Aorta (tissue), 5 donors: Measurements from ENCODE around the gene TBC1D32. TPM values are rescaled to one million over a fixed set of nuclear protein-coding genes. Genes with fewer than 3 reads are reported as not detected.
"Not testable (repeated sequence)": the region's sequence is repeated elsewhere in the genome, so short reads cannot be mapped to it uniquely, and the experiment has no call there.

Experiments
- ATAC-seq: fragments of 200-7000 bp; cut with Tn5 transposase; one replicate; pipeline ENCODE4 v1.9.1; 2022; ENCODE audit warnings: moderate library complexity; ENCODE audit not compliant: low FRiP score
- DNase-seq, 2 donors: peaks; one replicate each; pipeline ENCODE4 v3.0.0-alpha.2; 2020
- H3K27ac ChIP-seq, 2 donors: one replicate each; pipeline ENCODE4 v1.5.1; 2013; ENCODE audit warnings: low read length in 2 of 2, mild to moderate bottlenecking in 2 of 2, moderate library complexity in 2 of 2, control low read depth in 1 of 2, inconsistent platforms in 1 of 2, low read depth in 1 of 2
- H3K27me3 ChIP-seq, 2 donors: one replicate each; pipeline ENCODE4 v1.6.1; 2013; ENCODE audit warnings: control low read depth in 1 of 2, low read length in 1 of 2, mild to moderate bottlenecking in 1 of 2, moderate library complexity in 1 of 2; ENCODE audit not compliant: insufficient read depth in 2 of 2, control insufficient read depth in 1 of 2
- H3K36me3 ChIP-seq, 2 donors: one replicate each; pipeline ENCODE4 v1.6.1; 2013; ENCODE audit warnings: control low read depth in 1 of 2, low read length in 1 of 2, mild to moderate bottlenecking in 1 of 2; ENCODE audit not compliant: insufficient read depth in 2 of 2, control insufficient read depth in 1 of 2
- H3K4me1 ChIP-seq, 2 donors: one replicate each; pipeline ENCODE4 v1.6.1; 2013; ENCODE audit warnings: low read length in 2 of 2, control low read depth in 1 of 2, mild to moderate bottlenecking in 1 of 2, moderate library complexity in 1 of 2; ENCODE audit not compliant: insufficient read depth in 2 of 2, control insufficient read depth in 1 of 2
- H3K4me3 ChIP-seq, 2 donors: one replicate each; pipeline ENCODE4 v1.5.1; 2013; ENCODE audit warnings: low read length in 2 of 2, control low read depth in 1 of 2, mild to moderate bottlenecking in 1 of 2
- H3K9me3 ChIP-seq: one replicate; pipeline ENCODE4 v1.6.1; 2013; ENCODE audit warnings: mild to moderate bottlenecking, low read length; ENCODE audit not compliant: control insufficient read depth
- WGBS, 2 donors: extraction: QIAGEN DNeasy Blood & Tissue Kit; methylation state at CpG; one replicate each; pipeline ENCODE4 v1.1.7; 2013; 5-methylcytosine and 5-hydroxymethylcytosine counted together
- intact Hi-C, 2 donors: fragments of 100-400 bp; cut with DNase I; formaldehyde crosslinking; loops; one replicate each; pipeline versions ENCODE4 v1.14.2 to v1.15.0; 2022
- polyA plus RNA-seq, 2 donors: library from polyadenylated mRNA; stranded (reverse); fragments of 200-250 nt; gene quantifications; one replicate each; pipeline ENCODE4 v1.2.3, GENCODE V29; 2013
- total RNA-seq, 2 donors: library from RNA; stranded (reverse); fragmentation: NEBNext Ultra II Directional; extraction: Animal tissue kit (Norgen Biotek cat#: 25700); gene quantifications; one replicate each; pipeline ENCODE4 v1.2.1, GENCODE V29; 2021
- donor health status: healthy with polysubstance abuse.
- donor health status: Bipolar disorder and iron deficiency.
- donor health status: DM: no; HTN: no; CAD: no.
- donor health status: DM: no; HTN: no; CAD: no.
- donor health status: DM: yes; HTN: yes; CAD: no.

Gene TBC1D32
- total and polyA plus RNA-seq, 4 donors: 0.13 to 7.5 (median 3.3) TPM

DNA sequence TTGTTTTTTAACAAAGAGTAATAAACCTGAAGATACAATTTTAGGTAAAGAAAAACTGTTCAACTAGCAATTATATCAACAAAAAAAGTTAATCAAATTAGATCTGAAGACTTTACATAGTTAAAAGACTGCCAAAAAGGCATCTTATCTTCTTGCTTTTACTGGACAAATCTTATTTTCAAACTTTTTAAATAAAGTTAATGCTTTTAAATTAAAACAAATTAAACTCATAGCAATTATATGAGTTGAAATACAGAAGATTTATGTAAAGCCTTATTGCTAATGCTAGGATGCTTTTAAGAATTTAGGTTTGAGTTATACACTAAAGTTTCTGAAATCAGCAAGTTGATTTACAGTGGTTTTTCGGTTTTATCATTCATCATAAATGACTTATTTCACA lies 227.3 kb downstream of the TBC1D32 start:
- no peak for ATAC-seq
- no peak overlapping the region for H3K4me3 ChIP-seq
- H3K27ac ChIP-seq: no peak overlapping the region
- no peaks in the 10 kb centered on the region for H3K36me3 ChIP-seq
- no peak for DNase-seq
- no peaks in the 10 kb centered on the region for H3K4me1 ChIP-seq
- H3K9me3 ChIP-seq: no peaks in the 10 kb centered on the region
- 51 to 71% methylated on average over 1 of the region's 1 CpG for WGBS, 2 donors
- no peaks in the 10 kb centered on the region for H3K27me3 ChIP-seq
- intact Hi-C loops: no loop called here

GRCh38 chr6:121105461-121105860 lies 228.8 kb downstream of the TBC1D32 start:
- Histone ChIP-seq H3K27me3 (no peaks in the 10 kb centered on the region), H3K4me3 (no peak overlapping the region), H3K27ac (no peak overlapping the region), H3K4me1 (no peaks in the 10 kb centered on the region), H3K9me3 (no peaks in the 10 kb centered on the region), H3K36me3 (no peaks in the 10 kb centered on the region)
- ATAC-seq: no peak
- DNase-seq: no peak
- 72 to 77% methylated on average over 4 of the region's 4 CpGs for WGBS, 2 donors
- intact Hi-C loops: no loop called here

- ATAC-seq (no peak), DNase-seq (no peak)
- H3K27me3 ChIP-seq: no peaks in the 10 kb centered on the region
- H3K4me1 ChIP-seq: no peaks in the 10 kb centered on the region
- H3K4me3 ChIP-seq: no peak overlapping the region
- intact Hi-C loops: no loop called here
- H3K9me3 ChIP-seq: no peaks in the 10 kb centered on the region
- H3K27ac ChIP-seq: no peak overlapping the region
- H3K36me3 ChIP-seq: no peaks in the 10 kb centered on the region
Measured at GRCh38 chr6:121093928-121094327, 240.4 kb downstream of the TBC1D32 start.

DNA sequence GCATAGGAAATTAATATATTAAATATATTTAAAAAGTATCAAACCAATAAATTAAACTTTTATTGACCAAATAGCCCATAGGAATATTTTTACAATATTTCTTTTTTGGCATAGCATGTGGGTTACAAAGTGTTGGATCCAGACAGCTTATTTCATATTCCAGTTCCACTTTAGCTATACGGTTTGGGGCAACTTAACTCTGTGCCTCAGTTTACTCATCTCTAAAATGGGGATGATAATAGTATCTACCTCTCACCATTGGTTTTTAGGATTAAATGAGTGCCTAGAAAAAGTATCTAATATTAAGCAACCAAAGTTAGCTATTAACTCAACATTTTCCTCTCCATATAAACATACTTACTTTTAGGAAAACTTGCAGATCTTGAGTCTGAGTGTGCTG lies 243.8 kb downstream of the TBC1D32 start:
- H3K9me3 ChIP-seq: no peaks in the 10 kb centered on the region
- H3K4me3 ChIP-seq: no peak overlapping the region
- H3K36me3 ChIP-seq: no peaks in the 10 kb centered on the region
- ATAC-seq: no peak
- H3K27me3 ChIP-seq: no peaks in the 10 kb centered on the region
- no peaks in the 10 kb centered on the region for H3K4me1 ChIP-seq
- H3K27ac ChIP-seq: no peak overlapping the region
- WGBS, 2 donors: 79 to 83% methylated on average over 1 of the region's 1 CpG
- DNase-seq: no peak
- intact Hi-C loops: no loop called here

GRCh38 chr6:121086876-121087275 lies 247.4 kb downstream of the TBC1D32 start:
- Histone ChIP-seq H3K27me3 (no peaks in the 10 kb centered on the region), H3K9me3 (no peaks in the 10 kb centered on the region), H3K36me3 (no peaks in the 10 kb centered on the region), H3K4me1 (no peaks in the 10 kb centered on the region), H3K4me3 (no peak overlapping the region), H3K27ac (no peak overlapping the region)
- WGBS, 2 donors: 59 to 62% methylated on average over 3 of the region's 3 CpGs
- intact Hi-C loops: no loop called here
- DNase-seq (no peak), ATAC-seq (no peak)

GRCh38 chr6:121076119-121076518 lies 258.2 kb downstream of the TBC1D32 start:
- 88 to 91% methylated on average over 3 of the region's 3 CpGs for WGBS, 2 donors
- H3K4me1 ChIP-seq: no peaks in the 10 kb centered on the region
- intact Hi-C loops: no loop called here
- H3K27ac ChIP-seq: no peak overlapping the region
- DNase-seq (no peak), ATAC-seq (no peak)
- no peaks in the 10 kb centered on the region for H3K27me3 ChIP-seq
- no peaks in the 10 kb centered on the region for H3K36me3 ChIP-seq
- H3K4me3 ChIP-seq: no peak overlapping the region
- no peaks in the 10 kb centered on the region for H3K9me3 ChIP-seq

DNA sequence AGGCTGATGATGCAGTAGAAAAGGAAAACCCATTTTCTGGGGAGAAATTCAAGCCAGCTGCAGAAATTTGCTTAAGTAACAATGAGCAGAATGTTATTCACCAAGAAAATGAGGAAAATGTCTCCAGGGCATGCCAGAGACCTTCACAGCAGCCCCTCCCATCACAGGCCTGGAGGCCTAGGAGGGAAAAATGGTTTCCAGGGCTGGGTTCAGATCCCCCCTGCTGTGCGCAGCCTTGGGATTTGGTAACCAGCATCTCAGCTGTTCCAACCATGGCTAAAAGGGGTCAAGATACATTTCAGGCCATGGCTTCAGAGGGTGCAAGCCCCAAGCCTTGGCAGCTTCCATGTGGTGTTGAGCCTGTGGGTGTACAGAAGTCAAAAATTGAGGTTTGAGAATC lies 265.5 kb downstream of the TBC1D32 start:
- DNase-seq, H3K27me3 ChIP-seq, H3K27ac ChIP-seq, ATAC-seq, H3K9me3 ChIP-seq, intact Hi-C loops, H3K36me3 ChIP-seq, H3K4me3 ChIP-seq, H3K4me1 ChIP-seq: not testable (repeated sequence)
- WGBS, 2 donors: 96 to 99% methylated on average over 1 of the region's 1 CpG

DNA sequence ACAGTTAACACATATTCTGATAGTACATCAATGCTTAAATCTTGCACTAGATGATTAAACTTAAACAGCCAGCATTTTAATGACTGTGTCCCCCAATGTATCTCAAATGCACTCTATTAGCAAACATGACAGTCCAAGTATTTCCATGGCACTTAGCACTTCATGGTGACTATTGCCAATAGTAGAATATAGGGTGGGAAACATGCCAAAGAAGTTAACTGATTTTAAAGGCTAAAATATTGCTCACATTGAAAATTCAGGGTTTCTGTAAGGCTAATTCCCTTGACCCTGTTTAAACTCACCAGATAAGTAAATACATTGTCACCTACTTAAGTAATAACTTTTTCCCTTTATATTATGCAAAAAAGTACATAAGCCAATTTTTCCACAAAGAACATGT lies 266.9 kb downstream of the TBC1D32 start:
- Histone ChIP-seq H3K27ac (no peak overlapping the region), H3K4me3 (no peak overlapping the region), H3K4me1 (no peaks in the 10 kb centered on the region), H3K36me3 (no peaks in the 10 kb centered on the region), H3K9me3 (no peaks in the 10 kb centered on the region), H3K27me3 (no peaks in the 10 kb centered on the region)
- ATAC-seq (no peak), DNase-seq (no peak)
- intact Hi-C loops: no loop called here

DNA sequence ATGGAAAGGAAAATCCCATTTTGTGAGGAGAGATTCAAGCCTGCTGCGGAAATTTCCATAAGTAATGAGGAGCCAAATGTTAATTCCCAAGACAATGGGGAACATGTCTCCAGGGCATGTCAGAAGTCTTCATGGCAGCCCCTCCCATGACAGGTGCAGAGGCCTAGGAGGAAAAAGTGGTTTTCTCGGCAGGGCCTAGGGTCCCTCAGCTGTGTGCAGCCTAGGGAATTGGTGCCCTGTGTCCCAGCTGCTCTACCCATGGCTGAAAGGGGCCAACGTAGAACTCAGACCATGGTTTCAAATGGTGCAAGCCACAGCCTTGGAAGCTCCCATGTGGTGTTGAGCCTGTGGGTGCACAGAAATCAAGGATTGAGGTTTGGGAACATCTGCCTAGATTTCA lies 269.9 kb downstream of the TBC1D32 start:
- DNase-seq (no peak), ATAC-seq (no peak)
- Histone ChIP-seq H3K36me3 (no peaks in the 10 kb centered on the region), H3K27me3 (no peaks in the 10 kb centered on the region), H3K4me1 (no peaks in the 10 kb centered on the region), H3K4me3 (no peak overlapping the region), H3K27ac (no peak overlapping the region), H3K9me3 (no peaks in the 10 kb centered on the region)
- intact Hi-C loops: no loop called here
- 95 to 96% methylated on average over 3 of the region's 3 CpGs for WGBS, 2 donors
